T-cell (primary cell): ENCODE results near the gene ABCA1. TPM values are rescaled to one million over a fixed set of nuclear protein-coding genes. Genes with fewer than 3 reads are reported as not detected.

Source experiments
- ATAC-seq, 4 experiments: fragments of 200-7000 bp in 3 of 4; fragments of 150-1000 bp in 1 of 4; cut with Tn5 transposase; replicated peaks in 1 of 4; 1 replicate in 3 of 4; 2 replicates in 1 of 4; pipeline ENCODE4 v1.10.0; 2021; ENCODE audit warnings: moderate library complexity in 3 of 4, mild to moderate bottlenecking in 2 of 4, moderate number of reproducible peaks in 1 of 4
- CTCF ChIA-PET, 2 donors: fragments of 300-600 bp; sonication (Branson Sonifier 250); formaldehyde crosslinking; loops; one replicate each; lab custom pipeline; 2022; ENCODE audit warnings: antibody characterized with exemption in 2 of 2; lab: Charles Lee
- POLR2A ChIA-PET, 2 donors: fragments of 300-600 bp; sonication (Branson Sonifier 250); formaldehyde crosslinking; loops; one replicate each; lab custom pipeline; 2022; ENCODE audit warnings: antibody characterized with exemption in 2 of 2; lab: Charles Lee
- DNase-seq, 35 experiments: peaks; one replicate each; pipeline versions ENCODE4 v3.0.0 to v3.0.0-alpha.2; 2013 to 2023
- H3K27ac ChIP-seq: one replicate; pipeline ENCODE4 v1.5.1; 2013; ENCODE audit warnings: low read length
- H3K27me3 ChIP-seq, 2 experiments: replicated peaks in 1 of 2; 1 replicate in 1 of 2; 2 replicates in 1 of 2; pipeline versions ENCODE4 v1.6.1 to v1.7.0; 2013; ENCODE audit warnings: low read length in 1 of 2, mixed read lengths in 1 of 2; ENCODE audit not compliant: control insufficient read depth in 2 of 2, insufficient read depth in 2 of 2; ENCODE audit errors: extremely low read depth in 1 of 2
- H3K36me3 ChIP-seq, 2 donors: 1 replicate in 1 of 2; 2 replicates in 1 of 2; pipeline versions ENCODE4 v1.6.1 to v1.7.0; 2013; ENCODE audit warnings: low read length in 1 of 2; ENCODE audit not compliant: control insufficient read depth in 2 of 2, insufficient read depth in 1 of 2; ENCODE audit errors: extremely low read depth in 1 of 2
- H3K4me1 ChIP-seq, 2 experiments: 1 replicate in 1 of 2; 2 replicates in 1 of 2; pipeline versions ENCODE4 v1.6.1 to v1.7.0; 2013; ENCODE audit warnings: low read length in 2 of 2, mixed read lengths in 1 of 2; ENCODE audit not compliant: insufficient read depth in 2 of 2, control insufficient read depth in 1 of 2; ENCODE audit errors: extremely low read depth in 1 of 2
- H3K4me3 ChIP-seq, 2 donors: 1 replicate in 1 of 2; 2 replicates in 1 of 2; pipeline versions ENCODE4 v1.5.1 to v1.7.0; 2013; ENCODE audit warnings: mild to moderate bottlenecking in 2 of 2, low read length in 1 of 2, moderate library complexity in 1 of 2; ENCODE audit not compliant: control insufficient read depth in 1 of 2; ENCODE audit errors: extremely low read depth in 1 of 2
- H3K9me3 ChIP-seq: 2 replicates; pipeline ENCODE4 v1.7.0; 2013
- H3K27ac Mint-ChIP-seq, 2 donors: one replicate each; pipeline ENCODE4 v1.8.0; 2020 to 2021; ENCODE audit warnings: mild to moderate bottlenecking in 2 of 2, mixed read lengths in 2 of 2
- H3K27me3 Mint-ChIP-seq, 2 donors: one replicate each; pipeline ENCODE4 v1.8.0; 2021 to 2022; ENCODE audit warnings: mixed read lengths in 2 of 2
- H3K36me3 Mint-ChIP-seq: one replicate; pipeline ENCODE4 v1.8.0; 2021; ENCODE audit warnings: mixed read lengths
- H3K4me1 Mint-ChIP-seq, 3 donors: one replicate each; pipeline ENCODE4 v1.8.0; 2020 to 2022; ENCODE audit warnings: mixed read lengths in 3 of 3, mild to moderate bottlenecking in 1 of 3
- H3K4me3 Mint-ChIP-seq, 3 donors: one replicate each; pipeline ENCODE4 v1.8.0; 2020 to 2022; ENCODE audit warnings: mild to moderate bottlenecking in 3 of 3, mixed read lengths in 3 of 3, moderate library complexity in 3 of 3
- H3K9me3 Mint-ChIP-seq, 3 donors: one replicate each; pipeline ENCODE4 v1.8.0; 2020 to 2022; ENCODE audit warnings: mixed read lengths in 3 of 3
- WGBS: methylation state at CpG from one replicate; pipeline ENCODE4 v1.1.5; 2013; ENCODE audit warnings: missing lambda C conversion rate; ENCODE audit not compliant: insufficient coverage; 5-methylcytosine and 5-hydroxymethylcytosine counted together
- total RNA-seq, 35 experiments: library from RNA in 6 of 35; stranded (reverse) in 6 of 35; fragments of 120-200 nt in 1 of 35; gene quantifications; one replicate each; pipeline versions ENCODE4 v1.2.1 to v1.2.4 and lab custom pipeline; 2013 to 2026

ABCA1 gene
- total RNA-seq, 5 donors from 2014 or later (not counting 1 experiment from before 2014, with no cell fraction given), result 0.41 to 4.7 (median 0.62) TPM

DNA sequence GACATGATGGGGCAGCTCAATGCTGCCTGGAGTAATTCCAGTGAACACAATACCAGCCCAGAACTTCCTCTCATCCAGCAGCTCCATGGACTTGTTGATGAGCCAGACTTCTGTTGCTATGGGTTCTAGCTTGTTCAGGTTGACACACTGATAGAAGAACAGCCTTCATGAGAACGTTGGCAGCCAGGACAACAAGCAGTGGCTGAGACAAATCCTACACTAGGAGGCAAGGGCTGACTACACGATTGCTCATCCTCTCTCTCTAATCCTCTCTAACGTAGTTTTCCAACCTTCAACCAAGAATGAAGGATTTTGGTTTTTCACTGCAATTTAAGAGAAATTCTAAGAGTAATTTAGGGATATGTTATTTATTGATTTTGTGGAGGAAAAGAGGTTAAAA, 96.3 kb downstream of the ABCA1 start:
- no CpG with 5 or more reads among the region's 3 CpGs for WGBS
- Histone ChIP-seq H3K4me3 (no peak overlapping the region), H3K27me3 (no peaks in the 10 kb centered on the region), H3K9me3 (no peaks in the 10 kb centered on the region), H3K27ac (no peak overlapping the region), H3K4me1 (peaks cover 3 to 9% of the 10 kb centered on the region in 2 experiments), H3K36me3 (peaks cover 2 to 25% of the 10 kb centered on the region in 2 donors)
- H3K27me3 Mint-ChIP-seq, result no peaks in the 10 kb centered on the region
- H3K4me1 Mint-ChIP-seq, result peaks cover 7 to 15% (median 7%) of the 10 kb centered on the region in 3 donors
- DNase-seq, result no peak
- peaks cover 47% of the 10 kb centered on the region for H3K36me3 Mint-ChIP-seq
- no peak for ATAC-seq
- ChIA-PET CTCF (no interaction called here), POLR2A (no interaction called here)
- no peak overlapping the region for H3K27ac Mint-ChIP-seq
- H3K4me3 Mint-ChIP-seq, result no peak overlapping the region
- H3K9me3 Mint-ChIP-seq, result no peaks in the 10 kb centered on the region

- H3K9me3 ChIP-seq, result no peaks in the 10 kb centered on the region
- Mint-ChIP-seq H3K27me3 (no peaks in the 10 kb centered on the region), H3K4me1 (no peaks in the 10 kb centered on the region), H3K36me3 (peaks cover 66% of the 10 kb centered on the region), H3K27ac (no peak overlapping the region), H3K4me3 (no peak overlapping the region), H3K9me3 (no peaks in the 10 kb centered on the region)
- H3K4me1 ChIP-seq, result no peaks in the 10 kb centered on the region
- H3K4me3 ChIP-seq, result no peak overlapping the region
- no peaks in the 10 kb centered on the region for H3K27me3 ChIP-seq
- WGBS, result 83% methylated on average over 7 of the region's 7 CpGs
- H3K36me3 ChIP-seq, result peaks cover 2 to 43% of the 10 kb centered on the region in 2 donors
- ChIA-PET POLR2A (no interaction called here), CTCF (no interaction called here)
- no peak overlapping the region for H3K27ac ChIP-seq
- no peak for DNase-seq
- no peak for ATAC-seq
These were observed 101.0 kb downstream of the ABCA1 start for GRCh38 chr9:104826911-104827310.

DNA sequence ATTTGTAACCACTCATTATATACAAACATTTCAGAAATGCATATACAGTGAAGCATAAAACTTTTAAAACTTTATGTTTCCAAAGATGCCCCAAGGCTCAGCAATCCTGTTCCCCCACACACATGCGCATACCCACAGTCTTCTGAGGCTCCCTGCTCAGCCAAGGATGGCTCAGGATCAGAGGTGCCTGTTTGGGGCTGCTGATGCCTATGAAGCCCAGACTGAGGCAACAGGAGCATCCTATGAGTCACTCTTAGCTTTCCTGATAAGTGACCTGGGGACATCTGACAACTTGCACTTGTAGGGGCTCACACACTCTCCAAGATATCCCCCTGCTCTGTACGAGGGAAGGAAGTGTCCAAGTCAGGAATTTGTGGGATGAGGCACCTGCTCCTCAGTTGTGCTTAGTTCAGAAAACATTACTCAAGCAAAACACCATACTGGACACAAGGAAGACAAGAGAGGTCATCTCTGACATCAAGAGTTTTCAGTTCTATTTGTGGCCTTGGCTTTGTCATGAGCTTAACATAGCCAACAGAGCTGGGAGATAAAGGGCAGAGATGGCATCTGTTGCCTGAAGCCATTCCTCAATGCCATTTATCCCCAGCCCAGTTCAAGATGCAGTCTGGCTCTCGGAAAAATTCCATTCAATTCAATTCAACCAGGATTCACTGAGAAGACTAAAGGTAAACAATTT, 101.7 kb downstream of the ABCA1 start:
- ChIA-PET POLR2A (no interaction called here), CTCF (no interaction called here)
- Mint-ChIP-seq H3K27ac (no peak overlapping the region), H3K27me3 (no peaks in the 10 kb centered on the region), H3K36me3 (peaks cover 60% of the 10 kb centered on the region), H3K9me3 (no peaks in the 10 kb centered on the region), H3K4me3 (no peak overlapping the region), H3K4me1 (no peaks in the 10 kb centered on the region)
- ATAC-seq, result no peak
- WGBS, result 90% methylated on average over 2 of the region's 3 CpGs
- DNase-seq, result no peak
- H3K4me1 ChIP-seq, result no peaks in the 10 kb centered on the region
- peaks cover 2 to 38% of the 10 kb centered on the region in 2 donors for H3K36me3 ChIP-seq
- no peak overlapping the region for H3K27ac ChIP-seq
- no peaks in the 10 kb centered on the region for H3K27me3 ChIP-seq
- H3K9me3 ChIP-seq, result no peaks in the 10 kb centered on the region
- no peak overlapping the region for H3K4me3 ChIP-seq

- Histone ChIP-seq H3K4me1 (no peaks in the 10 kb centered on the region), H3K9me3 (no peaks in the 10 kb centered on the region), H3K27ac (no peak overlapping the region), H3K27me3 (no peaks in the 10 kb centered on the region), H3K36me3 (peaks cover 2 to 38% of the 10 kb centered on the region in 2 donors), H3K4me3 (no peak overlapping the region)
- no peak overlapping the region for H3K27ac Mint-ChIP-seq
- no peak overlapping the region for H3K4me3 Mint-ChIP-seq
- 78% methylated on average over 2 of the region's 4 CpGs for WGBS
- H3K9me3 Mint-ChIP-seq, result no peaks in the 10 kb centered on the region
- ATAC-seq (no peak), DNase-seq (no peak)
- CTCF ChIA-PET, result no interaction called here
- no peaks in the 10 kb centered on the region for H3K4me1 Mint-ChIP-seq
- peaks cover 69% of the 10 kb centered on the region for H3K36me3 Mint-ChIP-seq
- POLR2A ChIA-PET, result no interaction called here
- H3K27me3 Mint-ChIP-seq, result no peaks in the 10 kb centered on the region
These were observed 107.6 kb downstream of the ABCA1 start for GRCh38 chr9:104820336-104820735.

DNA sequence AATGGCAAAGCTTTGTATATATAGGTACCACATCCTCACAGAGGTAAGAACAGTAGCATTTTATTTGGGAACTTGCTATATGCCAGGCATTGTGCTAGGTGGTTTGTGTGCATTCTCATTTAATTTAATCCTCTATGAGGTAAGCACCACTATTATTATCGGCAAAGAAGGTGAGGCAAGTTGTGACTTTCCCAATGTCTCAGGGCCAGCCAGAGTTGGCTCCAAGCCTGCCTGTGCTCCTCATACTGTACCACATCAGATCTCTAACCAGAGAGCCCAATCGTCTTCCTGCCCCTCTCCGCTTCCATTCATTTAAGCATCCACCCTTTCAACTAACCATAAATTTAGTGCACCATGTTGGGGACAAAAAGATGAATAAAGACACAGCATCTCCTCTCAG, 108.9 kb downstream of the ABCA1 start:
- Histone ChIP-seq H3K27ac (no peak overlapping the region), H3K4me1 (no peaks in the 10 kb centered on the region), H3K36me3 (peaks cover 2 to 37% of the 10 kb centered on the region in 2 donors), H3K27me3 (no peaks in the 10 kb centered on the region), H3K9me3 (no peaks in the 10 kb centered on the region), H3K4me3 (no peak overlapping the region)
- 86% methylated on average over 2 of the region's 3 CpGs for WGBS
- DNase-seq (no peak), ATAC-seq (no peak)
- no peaks in the 10 kb centered on the region for H3K27me3 Mint-ChIP-seq
- H3K27ac Mint-ChIP-seq, result no peak overlapping the region
- peaks cover 69% of the 10 kb centered on the region for H3K36me3 Mint-ChIP-seq
- POLR2A ChIA-PET, result no interaction called here
- no peaks in the 10 kb centered on the region for H3K9me3 Mint-ChIP-seq
- H3K4me3 Mint-ChIP-seq, result no peak overlapping the region
- CTCF ChIA-PET, result no interaction called here
- no peaks in the 10 kb centered on the region for H3K4me1 Mint-ChIP-seq

DNA sequence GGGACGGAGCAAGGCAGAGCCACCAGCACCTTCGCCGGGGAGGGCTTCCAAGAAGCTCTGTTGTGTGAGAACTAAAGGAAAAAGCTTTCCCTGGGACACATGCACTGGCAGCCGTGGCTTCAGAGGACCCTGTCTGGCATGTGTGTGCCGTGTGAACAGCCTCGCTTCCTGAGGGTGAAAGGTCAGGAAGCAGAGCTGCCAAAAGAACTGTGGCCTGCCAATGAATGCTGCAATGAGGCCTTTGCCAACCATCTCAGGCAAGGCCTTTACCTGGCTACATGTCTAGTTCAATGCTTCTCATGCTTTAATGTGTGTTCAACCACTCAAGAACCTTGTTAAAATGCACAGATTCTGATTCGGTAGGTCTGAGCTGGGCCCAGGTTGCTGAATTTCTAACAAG, 110.5 kb downstream of the ABCA1 start:
- no peak overlapping the region for H3K27ac ChIP-seq
- H3K27me3 ChIP-seq, result no peaks in the 10 kb centered on the region
- no peaks in the 10 kb centered on the region for H3K9me3 ChIP-seq
- Mint-ChIP-seq H3K36me3 (peaks cover 65% of the 10 kb centered on the region), H3K27me3 (no peaks in the 10 kb centered on the region), H3K27ac (no peak overlapping the region), H3K4me1 (no peaks in the 10 kb centered on the region), H3K4me3 (no peak overlapping the region), H3K9me3 (no peaks in the 10 kb centered on the region)
- H3K36me3 ChIP-seq, result peaks cover 2 to 29% of the 10 kb centered on the region in 2 donors
- 93% methylated on average over 6 of the region's 7 CpGs for WGBS
- CTCF ChIA-PET, result no interaction called here
- H3K4me3 ChIP-seq, result no peak overlapping the region
- no peaks in the 10 kb centered on the region for H3K4me1 ChIP-seq
- no peak for ATAC-seq
- no peak for DNase-seq
- POLR2A ChIA-PET, result no interaction called here
